Spleen (tissue), 11 donors: ENCODE measurements around the gene HIF3A. TPM values are rescaled to one million over a fixed set of nuclear protein-coding genes. Genes with fewer than 3 reads are reported as not detected.

Source experiments
- DNase-seq: peaks from one replicate; pipeline ENCODE4 v3.0.0-alpha.2; 2020
- H3K27ac ChIP-seq, 8 donors: fragments of 200-600 bp; sonication (generic) in 7 of 8; 1 replicate in 4 of 8; 2 replicates in 4 of 8; pipeline versions ENCODE4 v1.5.0 to v1.8.0; 2016 to 2021; ENCODE audit warnings: inconsistent platforms in 4 of 8, mild to moderate bottlenecking in 4 of 8, moderate library complexity in 1 of 8
- H3K27me3 ChIP-seq, 7 donors: fragments of 200-600 bp; sonication (generic) in 6 of 7; replicated peaks in 1 of 7; 1 replicate in 4 of 7; 2 replicates in 3 of 7; pipeline versions ENCODE4 v1.5.0 to v1.8.0; 2016 to 2021; ENCODE audit warnings: inconsistent platforms in 3 of 7, mild to moderate bottlenecking in 1 of 7
- H3K36me3 ChIP-seq, 6 donors: fragments of 200-600 bp; sonication (generic) in 5 of 6; 1 replicate in 4 of 6; 2 replicates in 2 of 6; pipeline versions ENCODE4 v1.5.0 to v1.8.0; 2016 to 2021; ENCODE audit warnings: inconsistent platforms in 2 of 6
- H3K4me1 ChIP-seq, 6 donors: fragments of 200-600 bp; sonication (generic) in 5 of 6; 1 replicate in 3 of 6; 2 replicates in 3 of 6; pipeline versions ENCODE4 v1.5.0 to v1.8.0; 2016 to 2021; ENCODE audit warnings: inconsistent platforms in 3 of 6
- H3K4me3 ChIP-seq, 8 donors: fragments of 200-600 bp; sonication (generic) in 7 of 8; 1 replicate in 4 of 8; 2 replicates in 4 of 8; pipeline versions ENCODE4 v1.5.0 to v1.8.0; 2016 to 2021; ENCODE audit warnings: inconsistent platforms in 4 of 8, mild to moderate bottlenecking in 4 of 8, moderate library complexity in 2 of 8
- H3K9me3 ChIP-seq, 8 donors: fragments of 200-600 bp; sonication (generic) in 7 of 8; 1 replicate in 4 of 8; 2 replicates in 4 of 8; pipeline versions ENCODE4 v1.5.0 to v1.8.0; 2016 to 2021; ENCODE audit warnings: inconsistent platforms in 4 of 8
- POLR2A ChIP-seq, 3 donors: fragments of 450-650 bp; IDR thresholded peaks; one replicate each; pipeline ENCODE4 v1.5.1; 2017; ENCODE audit warnings: antibody characterized with exemption in 3 of 3, mild to moderate bottlenecking in 1 of 3
- POLR2AphosphoS5 ChIP-seq, 3 donors: sonication (generic); formaldehyde crosslinking; IDR thresholded peaks; one replicate each; pipeline ENCODE4 v1.5.1; 2017; ENCODE audit warnings: antibody characterized with exemption in 3 of 3
- WGBS, 5 donors: extraction: QIAGEN DNeasy Blood & Tissue Kit in 3 of 5; methylation state at CpG; one replicate each; pipeline versions ENCODE4 v1.1.5 to v1.1.7; 2013 to 2018; 5-methylcytosine and 5-hydroxymethylcytosine counted together
- intact Hi-C: fragments of 100-400 bp; cut with DNase I; formaldehyde crosslinking; loops from one replicate; pipeline ENCODE4 v1.15.0; 2023; ENCODE audit warnings: low total_unique reads
- polyA plus RNA-seq, 3 donors: library from polyadenylated mRNA; stranded (reverse); fragments of 200-250 nt; gene quantifications; one replicate each; pipeline ENCODE4 v1.2.1, GENCODE V29; 2013
- small RNA-seq, 4 donors: library from RNA; depleted of rRNA; stranded (forward); fragments of <200 nt; gene quantifications; one replicate each; pipeline ENCODE3, GENCODE V24; 2016
- total RNA-seq, 7 donors: library from RNA; depleted of rRNA in 3 of 7; stranded (reverse); fragments of >200 nt in 3 of 7; fragmentation: NEBNext Ultra II Directional in 4 of 7; extraction: Animal tissue kit (Norgen Biotek cat#: 25700) in 4 of 7; gene quantifications; one replicate each; pipeline versions ENCODE4 v1.1.0 to v1.2.1, GENCODE V29; 2016 to 2021
- TF ChIP-seq, protein P1 (sequence below), 11 experiments: fragments of 200-600 bp in 7 of 11; fragments of 450-650 bp in 4 of 11; sonication (generic) in 4 of 11; IDR thresholded peaks in 8 of 11; conservative IDR thresholded peaks in 3 of 11; 1 replicate in 7 of 11; 2 replicates in 4 of 11; pipeline versions ENCODE4 v1.4.0 to v1.8.0; 2016 to 2021; ENCODE audit warnings: antibody characterized with exemption in 11 of 11, inconsistent platforms in 4 of 11, mild to moderate bottlenecking in 1 of 11
- donor health status: healthy with polysubstance abuse.
- donor health status: DM: no; HTN: no; CAD: no; lungs with moderate emphysema.
- donor health status: DM: no; HTN: no; CAD: no.
- donor health status: Bipolar disorder and iron deficiency.
- donor health status: healthy.
- donor health status: DM: no; HTN: no; CAD: no.
- donor health status: DM: yes; HTN: yes; CAD: no.

Gene HIF3A
- total and polyA plus RNA-seq, 10 donors, result 5.0 to 126 (median 78.5) TPM

DNA sequence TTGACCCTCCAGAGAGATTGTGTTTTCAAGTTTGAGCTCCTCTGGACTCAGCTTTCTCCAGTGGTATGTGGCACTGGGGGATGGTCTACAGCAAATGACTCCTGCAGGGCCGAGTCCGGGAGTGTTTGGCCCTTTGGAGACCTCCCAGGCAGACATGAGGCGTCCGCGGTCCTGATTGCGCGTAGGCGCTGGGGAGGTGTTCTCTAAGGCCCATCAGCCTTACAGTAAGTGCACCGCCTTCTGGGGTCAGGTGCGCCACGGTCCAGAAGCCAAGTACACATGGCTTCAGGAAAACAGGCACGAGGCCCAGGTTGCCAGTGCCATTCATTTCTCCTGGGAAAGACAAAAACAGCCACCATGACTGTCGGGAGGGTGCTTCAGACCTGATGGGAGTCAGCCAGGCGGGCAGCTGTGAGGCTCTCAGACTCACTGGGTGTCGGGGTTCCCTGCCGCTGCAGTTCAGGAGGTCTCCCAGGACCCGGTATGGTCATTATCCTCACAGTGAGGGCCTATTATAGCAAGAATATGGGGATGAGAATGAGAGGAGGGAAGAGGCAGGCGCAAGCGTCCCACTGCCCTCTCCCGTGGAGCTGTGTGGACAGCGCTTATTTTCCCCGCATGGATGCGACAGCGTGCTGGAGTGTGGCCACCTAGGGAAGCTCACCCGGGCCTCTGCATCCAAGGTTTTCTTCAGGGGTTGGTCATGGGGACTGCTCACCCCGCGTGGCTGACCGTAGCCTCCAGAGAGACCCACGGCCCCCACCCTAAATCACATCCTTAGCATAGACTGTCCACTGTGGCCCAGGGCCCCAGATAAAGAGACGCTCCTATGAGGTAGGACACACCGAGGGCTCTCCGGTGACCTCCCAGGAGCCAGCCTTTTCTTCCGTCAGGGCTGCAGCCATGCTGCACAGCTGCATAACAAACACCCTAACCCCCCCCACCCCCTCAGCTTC lies 94.7 kb downstream of the HIF3A start:
- H3K4me3 ChIP-seq, result no peak overlapping the region
- no peaks in the 10 kb centered on the region for H3K27me3 ChIP-seq
- TF ChIP-seq POLR2AphosphoS5 (IDR thresholded peaks at IDR 0.05), result peak in 1 of 3 donors; percentile 12
- TF ChIP-seq POLR2A (IDR thresholded peaks at IDR 0.05), result no peak
- peak; percentile 63 for DNase-seq
- no peaks in the 10 kb centered on the region for H3K9me3 ChIP-seq
- 88 to 94% (median 93%) methylated on average over 29 to 33 of the region's 33 CpGs for WGBS, 5 donors
- H3K4me1 ChIP-seq, result peaks cover 0 to 28% (median 2%) of the 10 kb centered on the region in 6 donors
- H3K36me3 ChIP-seq, result peaks cover 0 to 73% (median 49%) of the 10 kb centered on the region in 6 donors
- peak overlapping the region in 2 of 8 donors; percentile 11 to 18 for H3K27ac ChIP-seq
- intact Hi-C loops, result loop anchor here (10.0 kb wide), 1 partner anchor 123 kb away; no protein-coding TSS in a partner anchor

DNA sequence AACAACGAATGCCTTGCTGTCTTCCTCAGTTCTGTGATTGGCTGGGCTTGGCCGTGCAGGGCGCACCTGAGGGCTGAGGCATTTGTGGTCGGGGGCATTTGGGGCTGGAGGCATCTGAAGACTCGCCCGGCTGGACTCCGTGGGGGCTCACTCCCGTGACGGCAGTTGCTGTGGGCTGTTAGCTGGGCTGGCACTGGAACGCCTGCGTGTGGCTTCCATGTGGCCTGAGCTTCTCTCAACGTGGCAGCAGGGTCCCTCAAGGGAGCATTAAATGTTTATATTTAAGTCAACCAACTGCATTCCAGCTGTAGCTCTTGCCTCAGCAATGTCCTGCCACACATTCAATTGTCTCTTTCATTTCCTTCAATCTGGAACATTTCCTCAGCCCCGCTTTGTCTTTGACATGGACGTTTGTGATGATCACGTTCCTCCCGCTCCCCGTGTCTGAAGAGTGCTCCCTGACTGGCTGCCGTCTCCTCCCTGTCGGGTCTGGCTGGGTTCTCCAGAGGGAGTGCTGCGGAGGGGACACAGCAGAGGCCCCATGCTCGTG lies 95.5 kb downstream of the HIF3A start:
- H3K27me3 ChIP-seq, result no peaks in the 10 kb centered on the region
- intact Hi-C loops, result loop anchor here (10.0 kb wide), 1 partner anchor 122 kb away; no protein-coding TSS in a partner anchor
- peak; percentile 65 for DNase-seq
- 60 to 73% (median 64%) methylated on average over 21 of the region's 21 CpGs for WGBS, 5 donors
- peaks cover 0 to 66% (median 42%) of the 10 kb centered on the region in 6 donors for H3K36me3 ChIP-seq
- TF ChIP-seq POLR2A (IDR thresholded peaks at IDR 0.05) (no peak), POLR2AphosphoS5 (IDR thresholded peaks at IDR 0.05) (no peak)
- TF ChIP-seq, protein P1, sequence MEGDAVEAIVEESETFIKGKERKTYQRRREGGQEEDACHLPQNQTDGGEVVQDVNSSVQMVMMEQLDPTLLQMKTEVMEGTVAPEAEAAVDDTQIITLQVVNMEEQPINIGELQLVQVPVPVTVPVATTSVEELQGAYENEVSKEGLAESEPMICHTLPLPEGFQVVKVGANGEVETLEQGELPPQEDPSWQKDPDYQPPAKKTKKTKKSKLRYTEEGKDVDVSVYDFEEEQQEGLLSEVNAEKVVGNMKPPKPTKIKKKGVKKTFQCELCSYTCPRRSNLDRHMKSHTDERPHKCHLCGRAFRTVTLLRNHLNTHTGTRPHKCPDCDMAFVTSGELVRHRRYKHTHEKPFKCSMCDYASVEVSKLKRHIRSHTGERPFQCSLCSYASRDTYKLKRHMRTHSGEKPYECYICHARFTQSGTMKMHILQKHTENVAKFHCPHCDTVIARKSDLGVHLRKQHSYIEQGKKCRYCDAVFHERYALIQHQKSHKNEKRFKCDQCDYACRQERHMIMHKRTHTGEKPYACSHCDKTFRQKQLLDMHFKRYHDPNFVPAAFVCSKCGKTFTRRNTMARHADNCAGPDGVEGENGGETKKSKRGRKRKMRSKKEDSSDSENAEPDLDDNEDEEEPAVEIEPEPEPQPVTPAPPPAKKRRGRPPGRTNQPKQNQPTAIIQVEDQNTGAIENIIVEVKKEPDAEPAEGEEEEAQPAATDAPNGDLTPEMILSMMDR (IDR thresholded peaks at IDR 0.05 in 8 of 11, conservative IDR thresholded peaks at IDR 0.05 in 3 of 11), result no peak
- no peak overlapping the region for H3K4me3 ChIP-seq
- H3K27ac ChIP-seq, result peak overlapping the region in 4 of 8 donors; percentile 3 to 27 (median 14)
- H3K4me1 ChIP-seq, result peaks cover 0 to 28% (median 2%) of the 10 kb centered on the region in 6 donors
- no peaks in the 10 kb centered on the region for H3K9me3 ChIP-seq

DNA sequence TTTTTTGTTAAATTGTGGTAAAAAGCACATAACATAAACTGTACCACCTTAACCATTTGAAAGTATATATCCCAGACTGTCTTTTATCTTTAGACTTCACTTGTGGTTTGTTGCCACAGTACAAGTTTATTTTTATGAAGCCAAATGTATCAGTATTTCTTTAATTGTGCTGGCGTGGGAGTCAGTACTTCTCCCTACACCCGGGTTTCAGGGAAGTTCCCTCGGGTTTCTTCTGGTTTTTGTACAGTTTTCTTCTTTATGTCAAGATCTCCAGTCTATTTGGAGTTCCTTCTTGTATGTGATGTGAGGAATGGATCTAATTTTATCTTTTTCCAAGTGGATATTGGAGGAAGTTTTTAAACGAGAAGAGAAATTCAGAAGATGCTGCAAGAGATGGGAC lies 96.0 kb downstream of the HIF3A start:
- no peak overlapping the region for H3K4me3 ChIP-seq
- no peak for DNase-seq
- H3K27ac ChIP-seq, result peak overlapping the region in 4 of 8 donors; percentile 3 to 27 (median 14)
- peaks cover 0 to 61% (median 37%) of the 10 kb centered on the region in 6 donors for H3K36me3 ChIP-seq
- WGBS, 5 donors, result 40 to 53% (median 48%) methylated on average over 4 of the region's 4 CpGs
- TF ChIP-seq POLR2AphosphoS5 (IDR thresholded peaks at IDR 0.05) (no peak), POLR2A (IDR thresholded peaks at IDR 0.05) (no peak)
- TF ChIP-seq, protein P1 (IDR thresholded peaks at IDR 0.05 in 8 of 11, conservative IDR thresholded peaks at IDR 0.05 in 3 of 11), result no peak
- intact Hi-C loops, result loop anchor here (10.0 kb wide), 1 partner anchor 122 kb away; no protein-coding TSS in a partner anchor
- H3K27me3 ChIP-seq, result peaks cover 0 to 2% (median 0%) of the 10 kb centered on the region in 7 donors
- H3K4me1 ChIP-seq, result peaks cover 0 to 28% (median 2%) of the 10 kb centered on the region in 6 donors
- H3K9me3 ChIP-seq, result no peaks in the 10 kb centered on the region

Small RNA genes within 50 kb of the gene (small RNA-seq; reads per million reads assigned to genes)
- gene RNU6-924P, result 0 reads per million in 4 donors

Other genes starting within 250 kb of the HIF3A start
- gene IGFL3, start 172.4 kb upstream of the HIF3A start, total RNA-seq, result not detected
- gene IGFL3, start 172.4 kb upstream of the HIF3A start, polyA plus RNA-seq, result not detected
- not detected for gene IGFL2, start 148.8 kb upstream of the HIF3A start, total RNA-seq
- not detected for gene IGFL2, start 148.8 kb upstream of the HIF3A start, polyA plus RNA-seq
- gene IGFL1, start 67.3 kb upstream of the HIF3A start, total RNA-seq, result not detected
- gene IGFL1, start 67.3 kb upstream of the HIF3A start, polyA plus RNA-seq, result not detected
- 10 to 100 TPM; 61.1 to 87.3 (median 74.2) TPM for gene PPP5C, start 50.0 kb downstream of the HIF3A start, total RNA-seq
- gene PPP5C, start 50.0 kb downstream of the HIF3A start, polyA plus RNA-seq, result 10 to 100 TPM; 26.5 to 67.5 (median 29.8) TPM
- gene CCDC8, start 116.5 kb downstream of the HIF3A start, total RNA-seq, result 1 to 10 TPM; 1.7 to 4.4 (median 2.6) TPM
- 1 to 10 TPM in 2 of 3 donors, under 1 TPM in 1; 0.46 to 1.2 (median 1.1) TPM for gene CCDC8, start 116.5 kb downstream of the HIF3A start, polyA plus RNA-seq
- not detected for gene PNMA8C, start 131.9 kb downstream of the HIF3A start, total RNA-seq
- under 1 TPM in 1 of 3 donors, not detected in 2; 0.03 TPM for gene PNMA8C, start 131.9 kb downstream of the HIF3A start, polyA plus RNA-seq
- 1 to 10 TPM in 4 of 7 donors, under 1 TPM in 3; 0.20 to 2.7 (median 1.7) TPM for gene PNMA8A, start 174.5 kb downstream of the HIF3A start, total RNA-seq
- gene PNMA8A, start 174.5 kb downstream of the HIF3A start, polyA plus RNA-seq, result 1 to 10 TPM in 1 of 3 donors, under 1 TPM in 2; 0.13 to 1.8 (median 0.19) TPM
- gene PNMA8B, start 198.8 kb downstream of the HIF3A start, total RNA-seq, result 1 to 10 TPM; 2.1 to 5.7 (median 3.0) TPM
- gene PNMA8B, start 198.8 kb downstream of the HIF3A start, polyA plus RNA-seq, result 1 to 10 TPM in 2 of 3 donors, under 1 TPM in 1; 0.57 to 1.2 (median 1.2) TPM